HepG2 (cell line): Measurements from ENCODE around the gene PHF3. TPM values are rescaled to one million over a fixed set of nuclear protein-coding genes. Genes with fewer than 3 reads are reported as not detected.

ENCODE experiments used
- BRF2 ChIP-seq: sonication (generic); formaldehyde crosslinking; IDR thresholded peaks from 2 replicates; pipeline ENCODE4 v1.8.1; 2022; ENCODE audit warnings: mild to moderate bottlenecking, missing genetic modification reagents
- EHMT2 ChIP-seq: fragments of 200-600 bp; sonication (generic); IDR thresholded peaks from 2 replicates; pipeline ENCODE4 v1.7.0; 2017; ENCODE audit warnings: antibody characterized with exemption, low read depth, low read length, borderline replicate concordance
- FOXC1 ChIP-seq: sonication (generic); formaldehyde crosslinking; IDR thresholded peaks from 2 replicates; pipeline ENCODE4 v1.8.0; 2022; ENCODE audit warnings: mild to moderate bottlenecking, missing genetic modification reagents, borderline replicate concordance
- HMG20A ChIP-seq: IDR thresholded peaks from 2 replicates; pipeline ENCODE4 v1.6.1; 2016; ENCODE audit warnings: borderline replicate concordance
- HMGA1 ChIP-seq: sonication (generic); formaldehyde crosslinking; conservative IDR thresholded peaks from 2 replicates; pipeline ENCODE4 v1.4.0; 2020; ENCODE audit warnings: missing genetic modification reagents
- PRPF4 ChIP-seq: fragments of 200-400 bp; formaldehyde crosslinking; IDR thresholded peaks from 2 replicates; pipeline ENCODE4 v1.6.1; 2016; ENCODE audit warnings: low read length, low read depth; ENCODE audit not compliant: poor library complexity, severe bottlenecking
- SETDB1 ChIP-seq: sonication (generic); formaldehyde crosslinking; IDR thresholded peaks from 2 replicates; pipeline ENCODE4 v1.5.1; 2020; ENCODE audit warnings: missing genetic modification reagents, mild to moderate bottlenecking, borderline replicate concordance
- TBX3 ChIP-seq: fragments of 450-650 bp; IDR thresholded peaks from 2 replicates; pipeline ENCODE4 v1.6.1; 2017; ENCODE audit warnings: antibody characterized with exemption, mild to moderate bottlenecking, inconsistent platforms, borderline replicate concordance
- ZBTB14 ChIP-seq: sonication (generic); formaldehyde crosslinking; IDR thresholded peaks from 2 replicates; pipeline ENCODE4 v1.4.0; 2020; ENCODE audit warnings: missing genetic modification reagents
- ZNF12 ChIP-seq: sonication (generic); formaldehyde crosslinking; IDR thresholded peaks from 2 replicates; pipeline ENCODE4 v1.5.0; 2020; ENCODE audit warnings: missing genetic modification reagents
- ZNF329 ChIP-seq: sonication (generic); formaldehyde crosslinking; IDR thresholded peaks from 2 replicates; pipeline ENCODE4 v1.9.0; 2021; ENCODE audit warnings: low read depth, mild to moderate bottlenecking, missing genetic modification reagents
- ZNF350 ChIP-seq: sonication (generic); formaldehyde crosslinking; IDR thresholded peaks from 2 replicates; pipeline ENCODE4 v1.4.0; 2020; ENCODE audit warnings: mild to moderate bottlenecking, low read depth, missing genetic modification reagents, borderline replicate concordance
- ZNF644 ChIP-seq: IDR thresholded peaks from 2 replicates; pipeline ENCODE4 v1.6.1; 2016; ENCODE audit warnings: low read depth
- ZNF709 ChIP-seq: sonication (generic); formaldehyde crosslinking; IDR thresholded peaks from 2 replicates; pipeline ENCODE4 v1.5.0; 2020; ENCODE audit warnings: mild to moderate bottlenecking, missing genetic modification reagents
- ZNF784 ChIP-seq: sonication (generic); formaldehyde crosslinking; IDR thresholded peaks from 2 replicates; pipeline ENCODE4 v1.5.1; 2020; ENCODE audit warnings: missing genetic modification reagents, mild to moderate bottlenecking, borderline replicate concordance
- ZNF800 ChIP-seq: sonication (generic); formaldehyde crosslinking; IDR thresholded peaks from 2 replicates; pipeline ENCODE4 v1.4.0; 2020; ENCODE audit warnings: missing genetic modification reagents
- polyA plus RNA-seq, 8 experiments: library from polyadenylated mRNA; depleted of rRNA in 3 of 8; stranded (reverse) in 7 of 8; unstranded in 1 of 8; fragments of >200 nt; fragmentation: Illumina TruSeq in 4 of 8; extraction: Trizol in 4 of 8; gene quantifications; 2 replicates each; pipeline versions ENCODE4 v1.2.1 to v1.2.3, GENCODE V29; 2011 to 2016; ENCODE audit warnings: low read depth in 4 of 8, missing spikeins in 1 of 8, mixed read lengths in 1 of 8; ENCODE audit not compliant: insufficient read depth in 1 of 8
- total RNA-seq, 5 experiments: library from RNA; depleted of rRNA; stranded (reverse); fragments of >200 nt; fragmentation: Illumina TruSeq; extraction: Trizol; gene quantifications; 2 replicates each; pipeline ENCODE4 v1.2.3, GENCODE V29; 2016; ENCODE audit warnings: low read depth in 1 of 5
- TF ChIP-seq, protein P1 (sequence below): sonication (generic); formaldehyde crosslinking; IDR thresholded peaks from 2 replicates; pipeline ENCODE4 v1.5.0; 2020; ENCODE audit warnings: mild to moderate bottlenecking, missing genetic modification reagents, borderline replicate concordance
- TF ChIP-seq, protein P2 (sequence below): sonication (generic); formaldehyde crosslinking; IDR thresholded peaks from 2 replicates; pipeline ENCODE4 v1.8.0; 2022; ENCODE audit warnings: mild to moderate bottlenecking, missing genetic modification reagents; ENCODE audit not compliant: insufficient replicate concordance

The PHF3 gene
- total and polyA plus RNA-seq, 2 of the 13 experiments (the other 11 are each of a cell fraction or from before 2014, with no cell fraction given), result 19.8 to 70.4 TPM

DNA sequence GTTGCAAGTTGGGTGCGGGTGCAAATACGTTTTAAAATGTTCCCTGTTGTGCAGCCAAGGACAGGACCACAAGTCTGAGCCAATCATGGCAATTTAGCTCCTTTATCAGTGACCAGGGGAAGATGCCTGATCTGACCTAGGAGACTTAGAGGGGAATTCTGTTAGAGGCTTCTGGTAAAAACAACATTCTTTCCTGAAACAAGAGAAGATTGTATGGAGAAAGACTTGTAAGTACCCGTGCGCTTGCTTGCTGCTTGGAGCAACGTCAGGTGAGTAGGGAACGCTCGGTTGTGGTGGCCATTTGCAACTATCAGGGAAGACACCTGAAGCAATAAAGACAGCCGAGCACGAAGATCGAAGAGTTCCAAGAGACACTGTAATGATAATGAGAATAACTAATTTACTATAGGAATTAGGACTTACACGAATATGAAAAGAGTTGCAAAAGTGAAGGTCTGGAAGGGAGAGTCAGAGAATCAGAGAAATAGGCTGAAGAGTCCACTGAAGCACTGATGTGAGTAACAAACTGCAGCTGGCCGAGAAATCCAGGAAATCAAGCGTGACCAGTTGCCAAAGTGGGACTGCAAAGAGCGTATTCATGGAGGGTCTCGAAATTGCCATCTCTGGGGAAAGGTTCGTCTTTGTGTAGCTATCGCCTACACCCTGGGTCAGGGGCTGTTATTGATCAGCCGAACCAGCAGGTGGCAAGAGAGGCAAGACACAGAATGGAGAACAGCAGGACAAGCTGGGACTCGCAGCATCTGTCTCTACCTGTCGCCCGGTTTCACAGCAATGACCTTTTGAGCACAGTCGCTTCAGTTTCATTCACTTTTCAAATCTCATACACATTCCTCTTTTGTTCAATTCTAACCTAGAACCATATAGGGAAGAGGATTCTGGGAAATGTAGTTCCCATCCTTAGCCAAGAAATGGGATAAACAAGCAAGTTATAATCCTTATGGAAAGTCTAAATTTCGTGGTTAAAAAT is 37.3 kb upstream of the PHF3 start (continued):
- TF ChIP-seq ZNF350 (CRISPR knock-in tag) (peak; percentile 81), HMG20A (peak; percentile 46; the same call in 1 of the 2 replicates), TBX3 (no peak), ZBTB14 (CRISPR knock-in tag) (no peak), ZNF784 (CRISPR knock-in tag) (peak; percentile 68), ZNF12 (CRISPR knock-in tag) (peak; percentile 56; the same call in 1 of the 2 replicates), SETDB1 (CRISPR knock-in tag) (no peak), ZNF644 (CRISPR knock-in tag) (peak; percentile 75; the same call in 1 of the 2 replicates), EHMT2 (no peak), PRPF4 (no peak), ZNF709 (CRISPR knock-in tag) (peak; percentile 37; the same call in 1 of the 2 replicates), ZNF329 (CRISPR knock-in tag) (no peak), BRF2 (CRISPR knock-in tag) (no peak), ZNF800 (CRISPR knock-in tag) (peak; percentile 49; the same call in 1 of the 2 replicates), HMGA1 (CRISPR knock-in tag) (no peak), FOXC1 (CRISPR knock-in tag) (no peak)
- TF ChIP-seq, protein P1, sequence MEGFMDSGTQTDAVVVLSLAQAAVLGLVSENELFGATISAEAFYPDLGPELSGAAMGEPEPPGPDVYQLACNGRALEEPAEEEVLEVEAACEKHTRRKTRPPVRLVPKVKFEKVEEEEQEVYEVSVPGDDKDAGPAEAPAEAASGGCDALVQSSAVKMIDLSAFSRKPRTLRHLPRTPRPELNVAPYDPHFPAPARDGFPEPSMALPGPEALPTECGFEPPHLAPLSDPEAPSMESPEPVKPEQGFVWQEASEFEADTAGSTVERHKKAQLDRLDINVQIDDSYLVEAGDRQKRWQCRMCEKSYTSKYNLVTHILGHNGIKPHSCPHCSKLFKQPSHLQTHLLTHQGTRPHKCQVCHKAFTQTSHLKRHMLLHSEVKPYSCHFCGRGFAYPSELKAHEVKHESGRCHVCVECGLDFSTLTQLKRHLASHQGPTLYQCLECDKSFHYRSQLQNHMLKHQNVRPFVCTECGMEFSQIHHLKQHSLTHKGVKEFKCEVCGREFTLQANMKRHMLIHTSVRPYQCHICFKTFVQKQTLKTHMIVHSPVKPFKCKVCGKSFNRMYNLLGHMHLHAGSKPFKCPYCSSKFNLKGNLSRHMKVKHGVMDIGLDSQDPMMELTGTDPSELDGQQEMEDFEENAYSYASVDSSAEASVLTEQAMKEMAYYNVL (CRISPR knock-in tag), result peak; percentile 64; the same call in 1 of the 2 replicates
- TF ChIP-seq, protein P2, sequence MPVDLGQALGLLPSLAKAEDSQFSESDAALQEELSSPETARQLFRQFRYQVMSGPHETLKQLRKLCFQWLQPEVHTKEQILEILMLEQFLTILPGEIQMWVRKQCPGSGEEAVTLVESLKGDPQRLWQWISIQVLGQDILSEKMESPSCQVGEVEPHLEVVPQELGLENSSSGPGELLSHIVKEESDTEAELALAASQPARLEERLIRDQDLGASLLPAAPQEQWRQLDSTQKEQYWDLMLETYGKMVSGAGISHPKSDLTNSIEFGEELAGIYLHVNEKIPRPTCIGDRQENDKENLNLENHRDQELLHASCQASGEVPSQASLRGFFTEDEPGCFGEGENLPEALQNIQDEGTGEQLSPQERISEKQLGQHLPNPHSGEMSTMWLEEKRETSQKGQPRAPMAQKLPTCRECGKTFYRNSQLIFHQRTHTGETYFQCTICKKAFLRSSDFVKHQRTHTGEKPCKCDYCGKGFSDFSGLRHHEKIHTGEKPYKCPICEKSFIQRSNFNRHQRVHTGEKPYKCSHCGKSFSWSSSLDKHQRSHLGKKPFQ (CRISPR knock-in tag), result no peak
